Stimulated activated CD8-positive, alpha-beta memory T cell treated with anti-CD3 and anti-CD28 coated beads, Interleukin-15, amount 100 ng/mL, for 48 hours (primary cell): ENCODE measurements around the gene MARCHF11.

ENCODE experiments used
- DNase-seq, 2 donors: peaks; one replicate each; pipeline ENCODE4 v3.0.0-alpha.2; 2020; ENCODE audit warnings: low read depth in 2 of 2

MARCHF11 gene

DNA sequence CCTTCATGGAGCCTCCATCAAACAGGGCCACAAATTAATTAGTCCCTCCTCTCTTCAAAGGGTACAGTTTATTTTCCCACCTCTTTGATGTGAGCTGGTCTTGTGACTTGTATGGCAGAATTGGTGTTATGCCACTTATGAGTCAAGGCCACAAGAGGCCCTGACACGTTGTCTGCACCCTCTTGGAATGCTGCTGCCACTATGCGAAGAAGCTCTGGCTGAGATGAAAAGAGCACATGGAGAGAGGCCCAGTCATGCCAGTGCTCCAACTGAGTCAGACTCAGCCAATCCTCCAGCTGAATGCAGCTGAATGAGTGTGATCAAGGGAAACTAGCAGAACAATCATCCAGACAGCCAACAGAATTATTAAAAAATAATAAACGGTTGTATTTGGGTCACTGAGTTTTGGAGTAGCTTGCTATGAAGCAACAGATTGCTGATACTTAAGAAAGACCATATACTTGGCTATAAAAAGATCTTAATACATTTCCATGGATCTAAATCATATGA, 128.3 kb downstream of the MARCHF11 start:
- DNase-seq: no peak

DNA sequence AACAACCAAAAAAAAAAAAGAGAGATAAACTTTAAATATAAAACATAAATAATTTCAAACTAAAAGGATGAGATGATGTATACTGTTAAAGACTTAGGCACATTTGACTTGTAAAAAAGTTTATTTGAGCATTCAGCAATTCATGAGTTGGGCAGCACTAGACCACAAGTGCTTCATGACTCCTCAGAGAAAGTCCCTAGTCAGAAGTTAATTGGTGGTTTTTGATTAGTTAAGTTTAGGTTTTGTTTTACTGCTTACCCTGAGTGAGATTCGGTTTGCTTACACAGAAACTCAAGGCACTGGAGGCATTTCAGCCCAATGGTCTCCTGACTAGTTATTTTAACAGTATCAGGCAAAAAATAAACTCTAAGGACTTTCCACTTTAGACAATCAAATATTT, 129.2 kb downstream of the MARCHF11 start:
- DNase-seq: no peak

DNA sequence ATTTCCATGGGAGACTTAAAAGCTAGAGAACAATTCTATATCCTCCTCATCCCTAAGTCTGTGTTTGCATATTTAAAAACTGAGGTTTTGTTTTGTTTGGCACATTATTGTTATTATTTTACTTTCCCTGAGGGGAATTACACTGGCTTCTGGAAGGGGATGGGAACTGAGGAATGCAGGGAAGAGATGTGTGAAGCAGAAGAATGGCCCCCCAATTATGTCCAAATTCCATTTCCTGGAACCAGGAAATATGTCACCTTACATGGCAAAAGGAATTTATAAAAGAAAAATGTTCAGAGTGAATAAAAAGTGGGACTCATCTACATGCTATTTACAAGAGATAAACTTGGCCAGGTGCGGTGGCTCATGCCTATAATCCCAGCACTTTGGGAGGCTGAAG, 129.8 kb downstream of the MARCHF11 start:
- DNase-seq: no peak

DNA sequence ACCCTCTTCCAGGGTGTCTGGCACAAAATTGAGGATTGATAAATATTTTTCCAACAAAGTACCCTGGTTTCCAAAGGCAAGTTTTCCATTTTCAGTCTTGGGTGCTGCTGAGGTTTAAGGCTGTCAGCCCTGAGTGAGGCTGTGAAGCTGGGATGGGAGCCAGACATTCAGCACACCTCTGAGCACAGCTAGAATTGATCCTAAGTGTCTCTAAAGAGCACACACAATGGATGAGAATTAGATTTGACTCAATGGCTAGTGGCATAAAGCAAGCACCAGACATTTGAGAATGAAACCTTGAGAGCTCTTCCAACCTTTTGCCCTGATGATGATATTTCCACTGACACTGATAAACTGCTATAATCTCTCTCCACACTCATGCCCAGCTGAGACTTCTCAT, 131.5 kb downstream of the MARCHF11 start:
- no peak for DNase-seq

DNA sequence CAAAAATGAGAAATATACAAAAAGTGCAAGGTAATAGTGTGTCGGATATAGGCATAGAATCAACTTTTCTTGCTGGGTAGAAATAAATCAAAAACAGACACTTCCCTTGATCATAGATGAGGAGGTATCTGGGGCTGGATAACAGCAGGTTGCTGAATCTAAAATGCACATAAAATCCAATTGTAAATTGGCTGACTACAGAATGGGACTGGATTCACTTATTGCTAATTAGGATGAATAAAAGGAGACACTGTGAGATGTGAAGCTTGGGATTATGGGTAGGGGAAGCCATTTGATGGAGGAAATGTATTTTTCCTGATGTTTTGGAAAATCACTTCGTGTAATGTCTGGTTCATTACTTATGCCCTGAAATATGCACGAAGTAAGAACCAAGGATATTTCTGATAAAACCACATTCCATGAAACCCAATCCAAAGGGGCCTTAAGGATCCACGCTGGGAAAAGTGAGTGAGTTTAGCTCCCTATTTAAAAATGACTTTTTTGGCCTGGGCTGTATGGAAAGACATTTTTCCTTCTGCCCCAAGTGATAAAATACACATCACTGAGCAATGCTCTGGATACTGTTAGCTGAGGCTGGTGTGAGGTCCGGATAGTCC, 136.1 kb downstream of the MARCHF11 start:
- DNase-seq: no peak

DNA sequence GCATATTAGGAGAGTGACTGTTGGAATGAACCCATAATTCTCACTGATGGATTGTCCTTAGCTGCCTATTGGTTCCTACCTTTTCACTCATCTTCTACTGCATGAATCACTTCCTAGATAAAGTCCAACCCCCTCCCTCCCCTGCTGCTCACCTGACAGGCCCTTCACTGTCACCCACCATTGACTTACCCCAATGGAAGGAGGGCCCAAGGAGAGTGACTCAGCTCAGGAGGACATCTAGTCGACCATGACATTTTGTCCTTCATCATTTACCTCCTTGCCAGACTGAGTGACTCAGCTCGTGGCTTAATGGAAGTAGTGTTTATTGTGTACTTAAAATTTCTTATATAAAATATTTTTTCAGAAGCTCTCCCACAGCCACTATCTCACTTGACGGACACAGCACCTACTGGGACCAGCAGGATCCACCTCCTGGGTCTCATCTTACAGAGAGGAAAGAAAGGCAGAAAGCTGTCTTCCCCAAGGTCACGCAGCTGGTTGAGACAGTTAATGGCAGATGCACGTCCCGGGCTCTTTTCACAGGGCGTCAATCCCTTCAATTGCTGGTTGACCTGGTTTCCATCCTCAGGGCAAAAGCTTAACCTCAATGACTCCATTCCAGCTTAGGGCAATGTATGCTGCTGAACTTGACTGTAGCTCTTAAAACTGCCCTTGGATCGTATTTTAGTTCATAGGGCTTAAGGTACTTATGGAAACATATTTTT, 142.3 kb downstream of the MARCHF11 start:
- DNase-seq: no peak

DNA sequence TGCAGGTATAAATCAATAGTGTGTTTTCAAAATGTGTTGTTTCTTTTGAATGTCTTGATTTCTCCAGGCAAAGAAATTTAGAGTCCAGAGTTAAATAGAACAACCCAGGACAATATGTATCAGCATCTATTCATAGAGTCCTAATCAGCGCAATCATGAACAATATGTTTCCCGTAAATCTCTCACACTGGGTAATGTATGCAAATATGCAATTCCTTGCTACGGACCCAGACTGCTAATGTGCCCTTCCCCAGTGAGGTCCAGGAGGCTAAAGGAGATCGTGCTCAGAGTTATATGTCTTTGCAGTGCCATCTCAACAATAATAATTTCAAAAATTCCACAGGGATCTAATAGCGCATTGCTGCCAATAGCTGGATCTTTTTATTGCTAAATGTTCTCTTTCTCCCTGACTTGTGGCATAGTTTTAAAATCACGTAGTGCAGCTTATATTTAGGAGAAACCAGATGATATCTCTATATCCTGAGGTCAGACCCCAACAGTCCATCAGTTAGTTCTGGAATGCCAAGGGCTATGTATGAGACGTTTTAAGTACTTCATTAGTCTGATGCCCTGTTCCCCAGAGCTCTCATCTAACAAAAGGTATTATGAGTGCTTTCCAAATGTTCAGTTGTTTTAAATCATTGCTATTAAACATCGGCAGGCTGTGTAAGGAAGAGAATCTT, 145.1 kb downstream of the MARCHF11 start:
- DNase-seq: no peak

DNA sequence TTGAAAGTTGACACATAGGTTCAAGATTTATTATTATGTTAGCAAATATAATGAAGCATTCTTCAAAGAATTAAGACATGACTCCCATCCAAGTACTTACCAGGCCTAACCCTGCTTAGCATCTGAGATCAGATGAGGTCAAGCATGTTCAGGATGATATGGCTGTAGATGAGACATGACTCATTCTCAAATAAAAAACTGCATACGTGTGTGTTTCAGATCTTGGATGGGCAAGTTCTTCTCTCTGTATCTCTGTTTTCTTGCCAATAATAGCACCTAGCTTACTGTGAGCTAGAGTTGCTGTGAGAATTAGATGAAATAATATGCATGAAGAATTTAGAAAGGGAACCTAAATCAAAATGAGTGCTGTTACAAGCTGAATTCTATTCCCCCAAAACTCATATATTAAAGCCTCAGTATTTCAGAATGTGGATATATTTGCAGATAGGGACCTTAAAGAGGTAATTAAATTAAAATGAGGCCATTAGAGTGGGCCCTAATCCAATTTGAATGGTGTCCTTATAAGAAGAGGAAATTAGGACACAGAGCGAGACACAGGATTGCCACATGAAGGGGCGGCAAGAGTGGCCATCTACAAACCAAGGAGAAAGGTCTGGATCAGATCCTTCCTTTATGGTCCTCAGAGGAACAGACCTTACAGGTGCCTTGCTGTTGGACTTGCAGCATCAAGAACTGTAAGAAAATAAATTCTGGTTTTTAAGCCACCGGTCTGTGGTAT, 146.2 kb downstream of the MARCHF11 start:
- DNase-seq: no peak

DNA sequence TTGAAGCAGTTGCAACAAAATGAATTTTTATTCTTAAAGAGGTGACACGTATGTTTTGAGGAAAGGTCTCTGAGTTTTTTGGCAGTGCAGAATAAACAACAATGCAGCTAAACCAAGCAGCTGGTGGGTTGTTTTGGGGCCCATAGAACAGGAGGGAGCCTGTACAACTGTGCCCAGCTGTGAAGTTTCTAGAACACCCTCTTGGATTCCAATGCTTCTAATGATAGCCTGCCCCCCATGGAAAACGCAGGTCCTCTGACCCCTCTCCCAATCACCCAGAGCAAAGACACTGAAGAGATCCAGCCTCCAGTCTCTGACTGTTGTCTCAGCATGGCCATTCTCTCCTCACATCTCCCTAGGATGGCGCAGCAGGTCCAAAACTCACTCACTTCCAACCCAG, 150.9 kb downstream of the MARCHF11 start:
- no peak for DNase-seq

DNA sequence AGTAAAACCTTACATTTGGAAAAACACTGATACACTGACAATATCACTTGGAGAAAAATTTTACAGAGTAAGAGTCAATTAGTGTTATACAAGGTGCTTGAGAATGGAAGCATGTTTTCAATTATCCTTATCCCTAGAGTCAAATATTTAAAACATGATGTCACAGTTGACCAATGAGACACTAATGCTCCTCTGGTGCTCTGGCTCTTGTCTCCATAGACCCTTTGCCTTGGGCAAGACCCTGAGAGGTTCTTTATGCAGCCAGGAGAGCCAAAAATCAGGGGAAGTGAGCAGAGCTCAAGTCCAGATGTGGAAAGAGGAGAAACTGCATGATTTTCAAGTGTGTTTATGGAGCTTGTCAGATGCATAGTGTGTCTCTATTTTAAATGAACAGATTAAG, 153.9 kb downstream of the MARCHF11 start:
- DNase-seq: no peak

DNA sequence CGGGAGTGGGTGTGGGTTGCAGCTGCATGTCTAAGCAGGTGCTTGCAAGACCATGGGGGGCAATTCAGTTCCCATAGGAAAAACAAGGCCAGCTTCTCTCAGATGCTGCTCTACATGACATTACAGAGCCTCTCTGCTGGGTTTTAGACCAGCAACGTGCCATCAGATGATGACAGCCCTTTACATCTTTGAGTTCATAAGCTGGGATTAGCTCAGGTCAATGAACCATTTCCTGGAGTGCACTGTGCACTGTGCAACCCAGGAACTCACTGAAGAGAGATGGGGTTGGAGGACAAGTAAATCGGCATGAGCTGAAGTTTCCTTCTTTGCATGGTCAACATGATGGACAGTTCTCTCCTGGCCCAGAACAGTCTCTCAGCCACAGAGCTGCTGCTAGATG, 160.6 kb downstream of the MARCHF11 start:
- no peak for DNase-seq

DNA sequence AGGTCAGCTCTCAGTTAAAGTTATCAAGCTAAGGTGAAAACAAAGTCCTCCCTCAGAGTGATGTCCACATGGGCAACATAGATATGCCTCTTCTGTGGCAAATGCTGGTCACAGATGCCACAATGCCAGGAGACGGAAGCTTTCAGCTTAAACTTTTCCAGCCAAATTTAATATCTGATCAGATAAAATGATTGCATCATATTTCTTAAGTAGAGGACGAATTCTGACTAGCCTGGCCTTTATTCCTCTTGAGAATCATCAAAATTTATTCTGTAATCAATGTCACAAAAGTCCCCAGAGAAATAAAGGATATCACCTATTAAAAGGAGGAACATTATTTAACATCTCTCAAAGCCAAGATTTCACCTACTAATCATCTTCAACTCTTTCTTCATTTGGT, 161.9 kb downstream of the MARCHF11 start:
- no peak for DNase-seq
